Endometrial microvascular endothelial cells (primary cell): ENCODE data around the gene DAAM1. TPM values are rescaled to one million over a fixed set of nuclear protein-coding genes. Genes with fewer than 3 reads are reported as not detected.

ENCODE experiments used
- in situ Hi-C: cut with HindIII; loops from 2 replicates; pipeline ENCODE4 v1.10.0; 2017; ENCODE audit warnings: low sequenced_read_pairs, low pct_unique_long_range_greater_than_20kb; ENCODE audit errors: inconsistent ontology term
- total RNA-seq: library from RNA; depleted of rRNA; stranded (reverse); fragments of >200 nt; gene quantifications from one replicate; pipeline ENCODE4 v1.2.3, GENCODE V29; 2015; ENCODE audit errors: inconsistent ontology term

The DAAM1 gene
- total RNA-seq, 1 donor from 2014 or later = 16.2 TPM

DNA sequence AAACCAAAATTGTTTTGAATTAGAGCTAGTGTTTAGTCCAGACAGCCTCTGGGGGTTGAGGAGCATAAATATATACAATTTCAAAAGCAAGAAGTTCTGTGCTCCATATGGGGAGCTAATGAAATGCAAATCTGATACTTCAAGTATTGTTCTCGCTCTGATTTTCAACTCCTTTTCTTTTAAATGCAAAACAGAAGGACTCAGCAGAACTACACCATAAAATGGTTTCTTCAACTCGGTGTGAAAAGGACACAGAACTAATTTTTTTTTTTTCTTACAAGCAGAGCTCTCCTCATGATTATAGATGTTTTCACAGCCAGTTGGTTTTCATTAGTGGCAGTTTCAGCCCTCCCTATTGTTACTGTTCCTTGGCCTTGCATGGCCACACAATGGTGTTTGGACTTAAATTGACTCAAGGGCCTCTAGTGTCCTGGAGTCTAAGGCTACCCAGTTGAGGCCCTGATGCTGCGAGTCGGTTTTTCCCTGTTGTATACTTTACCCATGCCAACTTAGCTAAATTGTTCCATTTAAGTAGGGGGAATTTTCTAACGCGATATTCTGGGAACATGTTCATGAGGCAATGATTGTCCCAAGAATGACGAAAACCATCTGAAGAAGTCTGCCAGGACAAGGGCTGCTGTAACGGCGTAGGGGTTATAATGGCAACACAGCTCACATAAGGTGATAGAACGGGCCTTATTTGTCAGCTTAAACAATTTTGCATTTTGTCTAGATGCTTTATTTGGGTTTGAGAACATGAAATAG is 156.4 kb downstream of the DAAM1 start:
- in situ Hi-C loops = no loop called here

DNA sequence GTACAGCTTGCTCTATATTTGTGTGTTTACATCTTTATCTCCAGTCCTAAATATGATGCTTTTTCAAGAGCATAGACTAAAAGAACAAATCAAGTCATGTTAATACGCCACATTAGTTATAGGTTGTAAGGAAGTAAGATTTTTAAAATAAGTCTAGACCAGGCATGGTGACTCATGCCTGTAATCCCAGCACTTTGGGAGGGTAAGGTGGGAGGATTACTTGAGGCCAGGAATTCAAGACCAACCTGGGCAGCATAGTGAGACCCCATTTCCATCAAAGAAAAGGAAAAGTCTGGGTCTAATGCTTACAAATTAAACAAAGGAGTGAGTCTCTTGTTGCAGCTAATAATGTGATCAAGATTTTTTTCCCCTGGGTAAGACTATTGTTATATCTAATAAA is 157.9 kb downstream of the DAAM1 start:
- in situ Hi-C loops = no loop called here

DNA sequence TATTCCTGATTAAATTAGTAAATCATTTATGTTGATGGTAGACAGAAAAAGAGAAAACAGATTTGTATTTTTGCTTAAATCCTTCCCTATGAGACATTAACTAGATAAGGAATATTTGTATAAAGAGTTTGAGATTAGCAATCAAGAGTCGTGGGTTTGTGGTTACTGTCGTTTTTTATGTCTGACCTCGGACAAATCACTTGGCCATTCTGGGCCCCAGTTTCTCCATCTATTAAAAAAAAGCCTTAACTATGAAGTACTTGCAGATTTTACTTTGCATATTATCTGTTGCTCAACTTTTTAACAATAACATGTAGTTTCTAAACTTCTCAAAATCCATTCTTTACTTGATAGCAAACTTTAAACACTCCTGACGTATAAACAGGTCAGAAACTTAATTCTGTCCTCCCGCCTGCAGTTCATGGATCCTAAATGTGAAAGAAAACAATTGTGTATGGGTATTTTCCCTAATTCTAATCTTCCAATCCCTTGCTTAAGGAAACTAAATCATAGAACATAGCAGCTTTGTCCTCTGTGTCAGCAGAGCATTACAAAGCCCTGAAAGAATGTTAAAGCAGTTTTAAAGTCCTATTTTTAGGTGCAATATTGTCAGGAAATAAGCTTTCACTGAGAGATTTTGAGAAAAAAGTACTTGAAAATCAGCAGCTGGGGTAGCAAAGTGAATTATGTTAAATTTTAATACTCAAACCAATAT is 158.5 kb downstream of the DAAM1 start:
- in situ Hi-C loops = no loop called here

DNA sequence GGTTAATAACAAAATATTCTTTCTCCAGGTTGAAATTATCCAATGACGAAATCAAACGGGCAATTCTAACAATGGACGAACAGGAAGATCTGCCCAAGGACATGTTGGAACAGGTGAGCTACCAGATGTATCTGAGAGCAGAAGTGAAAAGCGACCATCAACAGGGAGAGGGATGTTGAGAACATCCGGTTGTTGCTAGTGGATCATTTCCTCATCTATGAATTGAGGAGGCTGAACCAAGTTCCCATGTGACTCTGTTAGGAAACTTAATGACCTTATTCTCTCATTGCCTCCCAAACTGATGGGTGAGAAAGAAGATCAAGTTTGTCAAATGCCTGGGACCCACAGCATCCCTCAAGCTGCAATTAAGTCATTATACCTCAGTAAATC is 159.0 kb downstream of the DAAM1 start:
- in situ Hi-C loops = no loop called here

DNA sequence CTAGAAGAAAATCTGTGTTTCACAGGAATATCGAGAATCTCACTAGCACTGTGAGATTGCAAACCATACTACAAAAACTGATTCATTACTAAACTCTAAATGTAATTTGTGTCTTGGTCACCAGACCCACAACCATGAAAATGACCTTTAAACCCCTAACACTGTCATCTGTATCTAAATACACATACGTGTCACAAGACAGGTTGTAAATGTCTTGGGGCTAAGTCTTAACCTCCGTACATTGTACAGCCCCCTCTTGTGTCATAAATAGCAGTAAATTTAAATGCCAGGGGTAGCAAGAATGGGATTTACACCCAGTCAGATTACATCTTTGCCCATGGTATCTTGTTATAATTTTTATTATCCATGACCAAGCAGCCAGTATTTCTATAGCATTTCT is 159.4 kb downstream of the DAAM1 start:
- in situ Hi-C loops = no loop called here

DNA sequence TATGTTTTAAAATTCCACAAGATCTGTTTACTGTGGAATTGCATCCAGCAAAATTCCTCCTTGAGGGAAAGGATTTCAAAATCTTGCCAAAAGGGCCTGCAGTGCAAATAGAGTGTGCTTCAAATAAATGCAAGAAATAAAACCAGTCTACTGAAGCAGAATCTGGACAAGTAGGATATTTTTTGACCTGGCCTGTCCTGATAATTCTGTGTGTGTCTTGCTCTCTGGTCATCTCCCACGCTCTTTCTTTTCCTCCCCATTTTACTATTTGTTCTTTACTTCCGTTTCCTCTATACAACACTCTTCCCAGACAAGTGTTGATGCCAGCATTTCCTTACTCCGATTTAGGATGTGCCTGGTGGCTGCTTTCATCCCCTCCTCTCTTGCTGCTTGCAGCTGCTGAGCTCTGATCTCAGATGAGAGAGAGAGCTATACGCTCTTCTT is 160.8 kb downstream of the DAAM1 start:
- in situ Hi-C loops = no loop called here

DNA sequence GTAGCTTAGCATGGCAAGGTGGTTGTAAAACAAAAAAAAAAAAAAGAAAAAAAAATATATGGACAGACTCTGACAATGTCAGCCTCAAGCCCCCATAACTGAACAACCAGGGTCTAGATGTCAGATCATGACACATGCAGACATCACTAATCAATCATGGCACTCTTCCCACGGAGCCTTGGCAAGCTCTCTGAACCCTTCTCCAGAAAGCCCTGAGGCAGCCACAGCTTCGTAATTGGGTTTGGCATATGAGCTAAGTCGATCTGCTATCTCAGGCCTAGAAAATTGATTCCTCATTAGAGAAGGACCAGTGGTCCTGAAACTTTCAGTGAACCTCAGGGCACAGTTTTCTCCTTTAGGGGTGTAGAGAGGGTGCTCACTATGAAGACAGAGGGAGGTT is 164.5 kb downstream of the DAAM1 start:
- in situ Hi-C loops = no loop called here

DNA sequence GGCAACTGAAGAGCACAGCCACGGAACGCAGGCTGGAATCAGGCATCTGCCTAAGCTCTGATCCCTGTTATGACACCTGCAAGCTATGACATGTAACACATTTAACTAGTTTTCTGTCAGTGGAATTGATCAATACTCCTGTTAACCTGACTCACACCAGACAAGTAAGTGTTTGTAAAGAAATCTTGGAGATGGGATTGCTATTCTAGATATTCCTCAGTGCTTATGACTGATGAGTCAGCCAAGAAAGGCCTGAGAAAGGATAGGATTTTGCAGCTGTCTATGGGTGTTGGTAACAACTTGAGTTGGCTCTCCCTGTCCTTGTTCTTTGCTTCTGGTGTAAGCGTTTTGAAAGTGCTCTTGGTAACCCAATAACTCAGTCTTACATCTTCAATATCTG is 166.2 kb downstream of the DAAM1 start:
- in situ Hi-C loops = no loop called here

DNA sequence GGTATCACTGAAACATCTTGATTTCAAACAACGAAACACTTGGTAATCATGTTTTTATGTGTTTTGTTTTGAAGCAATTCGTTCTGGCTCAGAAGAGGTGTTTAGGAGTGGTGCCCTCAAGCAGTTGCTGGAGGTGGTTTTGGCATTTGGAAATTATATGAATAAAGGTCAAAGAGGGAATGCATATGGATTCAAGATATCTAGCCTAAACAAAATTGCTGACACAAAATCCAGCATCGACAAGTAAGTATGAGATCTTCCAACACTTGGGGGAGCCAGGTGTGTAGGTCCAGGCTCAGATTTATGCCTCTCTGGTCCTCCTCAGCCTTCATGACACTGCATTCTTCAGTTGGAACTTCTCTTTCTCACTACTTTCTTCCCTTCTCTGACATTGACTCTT is 166.6 kb downstream of the DAAM1 start:
- in situ Hi-C loops = no loop called here

DNA sequence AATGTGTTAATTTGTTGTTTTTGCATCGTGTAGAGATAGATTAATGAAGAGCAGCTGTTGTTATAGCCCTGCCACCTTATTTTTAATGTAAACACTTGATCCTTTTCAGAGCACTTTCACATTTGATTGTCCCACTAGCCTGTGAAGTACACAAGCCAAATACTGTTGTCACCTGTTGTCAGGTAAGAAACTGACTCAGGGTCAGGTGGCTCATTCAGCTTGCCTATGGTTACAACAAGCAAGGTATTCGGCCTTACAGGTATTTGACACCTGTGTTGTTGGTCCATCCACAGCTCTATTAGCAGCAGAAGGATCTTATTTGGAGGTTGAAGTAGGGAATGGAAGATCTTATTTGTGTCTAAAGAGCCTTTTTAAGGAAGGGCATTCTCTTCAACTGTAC is 167.8 kb downstream of the DAAM1 start:
- in situ Hi-C loops = no loop called here

DNA sequence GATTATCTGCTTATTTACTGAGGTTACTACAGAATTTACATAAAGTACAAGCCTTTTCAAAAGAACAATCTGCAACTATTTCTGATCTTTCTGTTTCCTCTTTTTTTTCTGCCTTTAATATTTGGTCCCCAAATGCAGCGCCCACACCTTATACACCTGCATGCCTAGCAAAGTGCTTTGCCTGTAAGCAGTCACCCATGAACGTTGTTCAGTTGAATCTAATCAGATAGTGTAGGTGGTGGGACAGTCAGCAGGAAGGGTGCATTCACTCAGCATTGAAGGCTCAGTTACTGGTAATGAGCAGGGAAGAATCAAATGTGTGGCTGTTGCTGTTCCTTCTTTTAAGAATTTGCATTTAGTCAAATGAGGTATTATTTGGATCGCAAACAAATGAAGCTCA is 168.3 kb downstream of the DAAM1 start:
- in situ Hi-C loops = no loop called here

DNA sequence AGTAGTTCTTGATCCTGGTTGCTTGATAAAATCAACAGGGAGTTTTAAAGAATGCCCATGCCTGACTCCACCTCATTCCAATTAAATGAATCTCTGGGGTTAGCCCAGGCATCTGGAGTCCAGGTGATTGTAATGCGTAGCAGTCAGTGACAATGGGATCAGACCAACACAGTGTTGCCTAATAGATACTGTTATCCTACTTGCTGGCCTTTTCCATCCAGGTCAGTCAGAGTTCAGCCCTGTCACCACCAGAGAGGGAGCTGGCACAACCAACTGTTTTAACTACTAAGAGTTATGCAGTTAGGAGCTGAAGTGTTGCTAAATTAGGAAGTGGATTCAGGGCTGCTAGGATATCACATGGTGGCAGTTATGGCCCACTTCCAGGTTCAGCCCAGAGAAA is 169.6 kb downstream of the DAAM1 start:
- in situ Hi-C loops = no loop called here

DNA sequence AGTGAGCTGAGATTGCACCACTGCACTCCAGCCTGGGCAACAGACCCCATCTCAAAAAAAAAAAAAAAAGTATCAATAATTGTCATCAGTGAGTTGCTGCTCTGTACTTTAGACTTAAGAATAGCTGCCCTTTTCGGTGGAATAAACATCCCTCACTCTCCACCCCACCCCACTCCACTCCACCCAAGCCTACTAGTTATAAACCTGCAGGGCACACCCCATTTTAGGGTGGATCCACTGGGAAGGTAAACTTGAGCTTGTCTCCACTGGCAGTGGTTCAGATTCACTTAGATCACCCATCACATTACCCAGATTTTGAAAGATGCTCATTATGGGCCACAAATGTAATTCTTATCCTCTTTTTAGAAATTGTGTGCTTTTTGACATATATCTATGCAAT is 170.3 kb downstream of the DAAM1 start:
- in situ Hi-C loops = no loop called here

DNA sequence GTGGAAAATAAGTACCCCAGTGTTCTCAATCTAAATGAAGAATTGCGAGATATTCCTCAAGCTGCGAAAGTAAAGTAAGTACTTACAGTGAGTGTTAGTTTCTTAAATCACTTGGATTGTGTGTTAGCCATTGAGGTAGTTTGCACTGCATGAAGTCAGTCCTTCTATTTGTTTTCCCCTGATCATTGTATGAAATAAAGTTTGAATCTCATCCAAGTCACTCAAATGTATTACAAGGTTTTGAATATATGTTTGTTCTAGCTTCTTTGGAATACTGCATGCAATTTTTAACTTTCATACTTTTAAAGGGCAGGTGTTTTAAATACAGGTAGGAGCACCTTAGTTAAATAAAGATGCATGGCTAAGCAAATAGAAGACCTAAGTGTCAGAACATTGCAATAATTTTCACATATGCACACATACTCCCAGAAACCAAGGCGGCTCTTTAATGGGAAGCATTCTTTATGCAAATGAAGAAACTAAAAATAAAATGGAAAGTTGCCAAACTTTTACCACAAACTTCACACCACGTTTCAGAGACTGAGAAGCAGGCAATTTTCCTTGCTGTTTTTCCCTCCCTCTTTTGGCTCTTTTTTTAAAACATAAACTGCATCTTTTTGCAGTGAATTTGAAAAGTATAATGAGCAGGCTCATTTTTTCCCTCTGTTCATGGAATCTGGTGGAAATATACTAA is 171.1 kb downstream of the DAAM1 start:
- in situ Hi-C loops = no loop called here

DNA sequence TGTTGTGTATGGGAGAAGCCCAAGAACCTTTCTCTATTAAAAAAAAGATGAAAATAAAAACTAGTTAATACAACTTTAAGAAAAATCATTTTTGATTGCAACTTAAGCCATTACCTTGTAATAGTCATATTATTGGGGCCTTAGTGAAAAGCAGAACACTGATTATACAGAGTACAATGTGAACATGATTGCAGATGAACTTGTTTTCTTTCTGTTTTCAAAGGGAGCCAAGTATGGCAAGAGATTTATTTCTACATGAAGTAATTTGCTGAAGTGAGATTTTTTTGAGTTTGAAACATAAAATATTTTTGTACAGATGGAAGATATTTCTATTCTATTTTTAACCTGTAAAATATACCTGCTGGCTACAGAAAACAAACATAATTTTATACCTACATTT is 171.8 kb downstream of the DAAM1 start:
- in situ Hi-C loops = no loop called here

DNA sequence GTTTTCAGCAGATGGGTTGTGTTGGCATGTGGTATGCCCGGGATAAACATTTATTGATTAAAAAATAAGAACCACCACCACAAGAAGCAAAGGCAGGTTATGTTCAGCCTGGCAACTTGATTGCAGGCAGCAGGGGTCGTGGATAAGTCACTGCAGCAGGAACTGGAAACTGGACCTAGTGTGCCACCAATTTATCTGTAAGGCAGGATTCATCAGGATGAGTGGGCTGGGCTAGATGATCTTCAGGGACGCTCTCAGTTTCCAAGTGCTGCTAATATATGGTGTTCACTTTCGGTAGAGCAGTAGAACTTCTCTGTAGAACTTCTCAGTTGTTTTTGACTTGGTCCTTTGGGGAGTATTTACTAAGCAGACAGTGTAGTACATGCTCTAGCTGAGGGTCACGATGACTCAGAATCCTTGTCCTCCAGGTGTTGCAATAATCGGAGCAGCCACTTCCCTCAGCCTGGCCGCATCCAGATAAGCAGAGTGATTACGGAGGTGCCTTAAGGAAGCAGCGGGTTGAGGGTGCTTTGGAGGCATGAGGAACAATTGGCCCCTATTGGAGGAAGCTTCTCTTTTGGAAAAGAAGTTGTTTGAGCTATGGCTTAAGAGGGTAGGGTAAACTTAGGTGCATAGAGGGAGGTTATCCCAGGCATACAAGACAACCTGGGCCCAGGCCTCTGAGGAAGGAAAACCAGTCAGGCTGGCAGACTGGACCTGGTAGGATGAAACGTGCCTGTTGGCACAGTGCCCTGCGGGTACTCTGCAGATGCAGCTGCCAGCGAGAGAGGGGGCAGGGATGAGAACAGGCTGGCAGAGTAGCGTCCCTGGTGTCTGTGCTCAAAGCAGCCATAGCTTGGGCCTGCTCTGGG is 172.7 kb downstream of the DAAM1 start:
- in situ Hi-C loops = no loop called here

DNA sequence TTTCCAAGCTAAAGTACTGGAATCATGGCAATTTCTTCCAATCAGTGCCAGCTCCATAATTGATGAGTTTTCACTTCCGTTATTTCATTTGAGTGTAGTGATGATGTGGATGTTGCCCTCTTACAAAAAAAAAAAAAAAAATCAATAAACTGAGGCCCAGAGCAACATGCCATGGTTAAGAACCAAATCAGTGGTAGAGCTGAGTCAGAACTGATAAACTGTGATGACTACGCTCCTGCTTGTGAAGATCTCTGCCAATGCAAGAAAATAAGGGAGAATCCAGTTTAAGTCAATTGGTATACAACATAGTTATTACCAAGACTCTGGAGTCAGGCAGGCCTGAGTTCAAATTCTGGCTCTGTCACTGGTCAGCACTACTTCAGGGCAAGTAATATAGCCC is 174.0 kb downstream of the DAAM1 start:
- in situ Hi-C loops = no loop called here

DNA sequence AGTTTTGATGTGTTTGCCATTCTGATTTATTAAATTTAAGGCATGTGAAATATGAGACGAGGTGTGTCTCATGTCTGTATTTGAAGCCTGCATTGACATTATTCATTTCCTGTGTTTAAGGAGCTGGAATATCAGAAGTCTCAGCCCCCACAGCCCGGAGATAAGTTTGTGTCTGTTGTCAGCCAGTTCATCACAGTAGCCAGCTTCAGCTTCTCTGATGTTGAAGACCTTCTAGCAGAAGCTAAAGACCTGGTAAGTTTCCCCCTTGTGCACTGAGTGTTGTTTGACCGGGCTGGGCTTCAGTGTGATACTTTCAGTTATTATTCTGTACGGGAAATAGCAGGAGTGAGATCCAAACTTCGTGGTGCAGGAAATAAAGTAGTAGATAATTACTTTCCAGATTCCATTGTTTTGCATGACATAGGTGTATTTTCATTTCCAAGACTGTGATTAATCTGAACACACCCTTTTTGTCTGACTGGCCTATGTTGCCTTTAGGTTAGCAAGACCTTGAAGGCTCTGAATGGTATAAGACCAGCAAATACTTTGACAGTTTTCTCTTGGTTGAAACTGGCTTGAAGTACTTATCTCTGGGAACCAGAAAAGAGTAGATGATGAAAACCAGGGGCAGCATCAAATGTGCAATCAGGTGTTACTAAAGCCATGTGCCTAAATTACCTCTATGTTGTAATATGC is 175.2 kb downstream of the DAAM1 start:
- in situ Hi-C loops = no loop called here
